H7 (cell line): ENCODE data around the gene MOGAT2. TPM values are rescaled to one million over a fixed set of nuclear protein-coding genes. Genes with fewer than 3 reads are reported as not detected.
"Not testable (repeated sequence)": the region's sequence is repeated elsewhere in the genome, so short reads cannot be mapped to it uniquely, and the experiment has no call there.

ENCODE experiments used
- DNase-seq: peaks from one replicate; pipeline ENCODE4 v3.0.0; 2012
- H3K27me3 ChIP-seq: 2 replicates; pipeline ENCODE4 v1.6.0; 2011; ENCODE audit warnings: mild to moderate bottlenecking, low read length; ENCODE audit not compliant: control insufficient read depth, insufficient read depth
- H3K36me3 ChIP-seq: replicated peaks from 2 replicates; pipeline ENCODE4 v1.5.1; 2011; ENCODE audit warnings: low read length; ENCODE audit not compliant: control insufficient read depth, insufficient read depth
- H3K4me3 ChIP-seq: 2 replicates; pipeline ENCODE4 v1.5.1; 2011; ENCODE audit warnings: low read depth, mild to moderate bottlenecking, control low read depth, low read length, moderate library complexity; ENCODE audit not compliant: insufficient read depth
- total RNA-seq: library from RNA; depleted of rRNA; stranded (reverse); fragments of >200 nt; shearing (Covaris generic); gene quantifications from 2 replicates; pipeline ENCODE4 v1.2.3, GENCODE V29; 2014

Gene MOGAT2
- total RNA-seq, 1 experiment from 2014 or later, result not detected

DNA sequence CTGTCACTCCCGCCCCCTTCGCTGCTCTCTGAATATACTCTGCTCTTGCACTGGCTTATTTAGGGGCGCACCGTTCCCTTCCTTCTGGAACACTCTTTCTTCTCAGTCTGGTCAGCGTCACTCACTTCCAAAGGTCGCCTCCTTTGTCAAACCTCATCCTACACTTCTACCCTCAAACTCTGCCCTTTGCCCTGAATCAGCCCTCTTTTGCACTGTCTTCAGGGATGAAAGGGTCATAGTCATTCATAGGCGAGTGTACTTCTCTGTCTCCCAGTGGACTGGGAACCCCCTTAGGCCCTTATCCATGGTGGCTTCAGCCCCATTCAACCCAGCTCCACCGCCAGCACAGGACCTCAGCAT is 15.4 kb downstream of the MOGAT2 start:
- H3K27me3 ChIP-seq, result no peaks in the 10 kb centered on the region
- H3K4me3 ChIP-seq, result no peak overlapping the region
- no peak for DNase-seq

DNA sequence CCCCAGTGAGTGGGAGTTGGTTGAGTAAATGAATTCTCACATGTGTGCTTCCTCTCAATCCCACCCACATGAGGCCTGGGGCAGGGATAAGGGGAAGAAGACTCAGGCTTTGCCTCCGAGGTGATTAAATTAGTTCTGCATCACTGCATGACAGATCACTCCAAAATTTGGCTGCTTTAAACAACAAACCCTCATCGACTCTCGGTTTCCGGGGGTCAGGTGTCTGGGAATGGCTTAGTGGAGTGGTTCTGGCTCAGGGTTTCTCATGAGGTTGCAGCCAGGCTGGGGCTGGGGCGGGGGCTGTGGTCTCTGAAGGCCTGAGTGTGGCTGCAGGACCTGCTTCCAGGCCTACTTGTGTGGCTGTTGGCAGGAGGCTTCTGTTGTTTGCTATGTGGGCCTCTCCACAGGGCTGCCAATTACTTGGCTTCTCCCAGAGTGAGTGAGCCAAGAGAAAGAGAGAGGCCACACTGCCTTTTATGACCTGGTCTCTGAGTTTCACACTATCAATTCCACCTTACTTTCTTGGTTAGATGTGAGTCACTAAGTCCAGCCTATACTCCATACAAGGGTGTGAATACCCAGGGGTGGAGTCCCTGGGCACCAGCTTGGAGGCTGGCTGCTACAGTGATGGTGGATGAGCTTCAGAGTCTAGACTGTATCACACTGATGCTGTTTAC is 15.9 kb downstream of the MOGAT2 start:
- Histone ChIP-seq H3K27me3 (no peaks in the 10 kb centered on the region), H3K36me3 (no peaks in the 10 kb centered on the region), H3K4me3 (no peak overlapping the region)
- DNase-seq, result no peak

More for the DNA sequence above, 15.4 kb downstream of the MOGAT2 start:
- no peaks in the 10 kb centered on the region for H3K36me3 ChIP-seq

GRCh38 chr11:75734491-75735180 is 17.0 kb downstream of the MOGAT2 start:
- Histone ChIP-seq H3K27me3 (no peaks in the 10 kb centered on the region), H3K4me3 (no peak overlapping the region), H3K36me3 (no peaks in the 10 kb centered on the region)
- DNase-seq, result no peak

GRCh38 chr11:75735181-75735845 is 17.7 kb downstream of the MOGAT2 start:
- DNase-seq, result no peak
- Histone ChIP-seq H3K4me3 (no peak overlapping the region), H3K27me3 (no peaks in the 10 kb centered on the region), H3K36me3 (no peaks in the 10 kb centered on the region)

- H3K36me3 ChIP-seq, result no peaks in the 10 kb centered on the region
- no peak overlapping the region for H3K4me3 ChIP-seq
- no peaks in the 10 kb centered on the region for H3K27me3 ChIP-seq
- no peak for DNase-seq
These were observed 19.7 kb downstream of the MOGAT2 start for GRCh38 chr11:75737314-75737713.

DNA sequence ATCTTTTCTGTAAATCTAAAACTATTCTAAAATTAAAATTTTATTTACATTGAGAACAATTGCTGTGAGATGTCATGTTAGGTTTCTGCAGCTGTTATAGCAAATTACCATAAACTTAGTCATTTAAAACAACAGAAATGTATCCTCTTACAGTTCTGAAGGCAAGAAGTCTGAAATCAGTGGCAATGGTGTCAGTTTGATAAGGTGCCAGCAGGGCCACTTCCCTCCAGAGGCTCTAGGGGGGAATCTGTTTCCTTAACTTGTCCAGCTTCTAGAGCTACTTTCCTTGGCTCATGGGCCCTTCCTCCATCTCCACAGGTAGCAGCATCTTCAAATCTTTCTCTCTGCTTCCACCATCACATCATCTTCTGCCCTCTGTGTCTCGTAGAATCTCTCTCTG is 23.0 kb downstream of the MOGAT2 start:
- Histone ChIP-seq H3K27me3 (0 out of 2 replicates have a peak, but pooled peaks cover 2% of the 10 kb centered on the region), H3K4me3 (no peak overlapping the region), H3K36me3 (no peaks in the 10 kb centered on the region)
- DNase-seq, result no peak

- H3K4me3 ChIP-seq, DNase-seq, H3K27me3 ChIP-seq, H3K36me3 ChIP-seq: not testable (repeated sequence)
These were observed 25.5 kb downstream of the MOGAT2 start for GRCh38 chr11:75743159-75743558.

- Histone ChIP-seq H3K36me3 (no peaks in the 10 kb centered on the region), H3K4me3 (no peak overlapping the region), H3K27me3 (0 out of 2 replicates have a peak, but pooled peaks cover 2% of the 10 kb centered on the region)
- DNase-seq, result no peak
These were observed 26.3 kb downstream of the MOGAT2 start for GRCh38 chr11:75743711-75744563.

DNA sequence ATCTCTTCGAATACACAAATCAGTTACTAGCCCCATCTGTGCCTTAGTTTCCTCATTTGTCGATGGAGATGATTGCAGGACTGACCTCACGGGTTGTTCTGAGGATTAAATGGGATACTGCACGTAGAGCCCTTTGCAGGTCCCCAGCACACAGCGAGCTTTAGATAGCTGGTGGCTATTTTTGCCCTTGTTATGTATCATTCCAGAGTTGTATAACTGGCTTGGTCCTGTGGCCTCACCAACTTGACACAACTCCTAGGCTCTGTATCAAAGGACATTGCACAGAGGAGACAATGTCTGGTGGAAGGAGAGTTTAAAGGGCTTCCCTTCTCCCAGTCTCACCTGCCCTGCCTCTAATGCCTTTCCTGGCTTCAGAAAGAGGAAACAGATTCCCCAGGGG is 28.2 kb downstream of the MOGAT2 start:
- H3K27me3 ChIP-seq, result 0 out of 2 replicates have a peak, but pooled peaks cover 2% of the 10 kb centered on the region
- H3K4me3 ChIP-seq, result no peak overlapping the region
- DNase-seq, result no peak
- H3K36me3 ChIP-seq, result no peaks in the 10 kb centered on the region

DNA sequence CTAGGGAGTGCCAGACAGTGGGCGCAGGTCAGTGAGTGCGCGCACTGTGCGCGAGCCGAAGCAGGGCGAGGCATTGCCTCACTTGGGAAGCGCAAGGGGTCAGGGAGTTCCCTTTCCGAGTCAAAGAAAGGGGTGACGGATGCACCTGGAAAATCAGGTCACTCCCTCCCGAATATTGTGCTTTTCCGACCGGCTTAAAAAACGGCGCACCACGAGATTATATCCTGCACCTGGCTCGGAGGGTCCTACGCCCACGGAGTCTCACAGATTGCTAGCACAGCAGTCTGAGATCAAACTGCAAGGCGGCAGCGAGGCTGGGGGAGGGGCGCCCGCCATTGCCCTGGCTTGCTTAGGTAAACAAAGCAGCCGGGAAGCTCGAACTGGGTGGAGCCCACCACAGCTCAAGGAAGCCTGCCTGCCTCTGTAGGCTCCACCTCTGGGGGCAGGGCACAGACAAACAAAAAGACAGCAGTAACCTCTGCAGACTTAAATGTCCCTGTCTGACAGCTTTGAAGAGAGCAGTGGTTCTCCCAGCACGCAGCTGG is 31.2 kb downstream of the MOGAT2 start:
- not testable (repeated sequence) for H3K4me3 ChIP-seq

GRCh38 chr11:75754933-75755332 is 37.3 kb downstream of the MOGAT2 start:
- DNase-seq, H3K36me3 ChIP-seq, H3K27me3 ChIP-seq, H3K4me3 ChIP-seq: not testable (repeated sequence)

More for the DNA sequence above, 31.2 kb downstream of the MOGAT2 start:
- not testable (repeated sequence) for DNase-seq, H3K36me3 ChIP-seq, H3K27me3 ChIP-seq

- H3K4me3 ChIP-seq, result no peak overlapping the region
- no peaks in the 10 kb centered on the region for H3K36me3 ChIP-seq
- no peak for DNase-seq
- no peaks in the 10 kb centered on the region for H3K27me3 ChIP-seq
These were observed 40.0 kb downstream of the MOGAT2 start for GRCh38 chr11:75757651-75758050.

- no peaks in the 10 kb centered on the region for H3K36me3 ChIP-seq
- H3K27me3 ChIP-seq, result no peaks in the 10 kb centered on the region
- no peak for DNase-seq
- no peak overlapping the region for H3K4me3 ChIP-seq
These were observed 42.2 kb downstream of the MOGAT2 start for GRCh38 chr11:75759832-75760231.

DNA sequence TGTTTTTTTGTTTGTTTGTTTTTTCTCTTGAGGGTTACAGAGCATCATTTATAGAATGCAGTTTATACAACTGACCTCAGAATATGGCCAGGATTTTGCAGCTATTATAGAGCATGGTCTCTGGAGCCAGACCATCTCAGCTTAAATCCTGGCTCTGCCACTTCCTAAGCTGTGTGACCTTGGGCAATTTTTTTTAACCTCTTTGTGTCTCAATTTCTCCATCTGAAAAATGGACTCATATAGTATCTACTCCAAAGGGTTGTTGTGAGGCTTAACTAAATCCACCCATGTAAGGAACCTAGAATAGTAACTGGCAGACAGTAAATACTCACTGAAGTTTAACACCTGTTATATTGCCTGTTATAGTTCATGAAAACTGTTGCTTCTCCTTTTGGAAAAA is 42.6 kb downstream of the MOGAT2 start:
- Histone ChIP-seq H3K27me3 (no peaks in the 10 kb centered on the region), H3K4me3 (no peak overlapping the region), H3K36me3 (no peaks in the 10 kb centered on the region)
- no peak for DNase-seq
